HepG2 (cell line): ENCODE measurements around the gene TRIM10. TPM values are rescaled to one million over a fixed set of nuclear protein-coding genes. Genes with fewer than 3 reads are reported as not detected.
A peak's percentile ranks its signal among the peaks of the same experiment; 100 is the strongest.

Source experiments
- ARNT ChIP-seq: fragments of 450-650 bp; IDR thresholded peaks from 2 replicates; pipeline ENCODE4 v1.6.1; 2017
- ATF4 ChIP-seq, 2 experiments: fragments of 450-650 bp in 1 of 2; sonication (generic) in 1 of 2; formaldehyde crosslinking; IDR thresholded peaks; 2 replicates each; pipeline versions ENCODE4 v1.5.0 to v1.8.0; 2020 to 2022; ENCODE audit warnings: mild to moderate bottlenecking in 1 of 2, missing genetic modification reagents in 1 of 2
- ATF7 ChIP-seq, 2 experiments: fragments of 450-650 bp in 1 of 2; sonication (generic) in 1 of 2; formaldehyde crosslinking in 1 of 2; IDR thresholded peaks; 2 replicates each; pipeline versions ENCODE4 v1.4.0 to v1.6.1; 2016 to 2020; ENCODE audit warnings: antibody characterized with exemption in 1 of 2, mild to moderate bottlenecking in 1 of 2, missing genetic modification reagents in 1 of 2
- CSRNP2 ChIP-seq: sonication (generic); formaldehyde crosslinking; conservative IDR thresholded peaks from 2 replicates; pipeline ENCODE4 v1.8.0; 2022; ENCODE audit warnings: low read depth, missing genetic modification reagents
- DMAP1 ChIP-seq: IDR thresholded peaks from 2 replicates; pipeline ENCODE4 v1.6.1; 2016
- IRF9 ChIP-seq: sonication (generic); formaldehyde crosslinking; IDR thresholded peaks from 2 replicates; pipeline ENCODE4 v1.8.0; 2022; ENCODE audit warnings: missing genetic modification reagents, mild to moderate bottlenecking, borderline replicate concordance
- SIN3B ChIP-seq: fragments of 150-350 bp; IDR thresholded peaks from 2 replicates; pipeline ENCODE4 v1.6.1; 2014; ENCODE audit warnings: low read length
- SIX4 ChIP-seq: sonication (generic); formaldehyde crosslinking; IDR thresholded peaks from 2 replicates; pipeline ENCODE4 v1.4.0; 2020; ENCODE audit warnings: missing genetic modification reagents
- STAG1 ChIP-seq: sonication (generic); formaldehyde crosslinking; IDR thresholded peaks from 2 replicates; pipeline ENCODE4 v1.4.0; 2020; ENCODE audit warnings: missing genetic modification reagents
- ZBTB25 ChIP-seq: IDR thresholded peaks from 2 replicates; pipeline ENCODE4 v1.6.1; 2018; ENCODE audit warnings: missing genetic modification reagents
- ZNF407 ChIP-seq: sonication (generic); formaldehyde crosslinking; IDR thresholded peaks from one replicate; pipeline ENCODE4 v1.5.1; 2020; ENCODE audit warnings: mild to moderate bottlenecking, missing genetic modification reagents; ENCODE audit errors: not compliant biosample characterization
- ZNF451 ChIP-seq: sonication (generic); formaldehyde crosslinking; IDR thresholded peaks from 2 replicates; pipeline ENCODE4 v1.5.0; 2020; ENCODE audit warnings: mild to moderate bottlenecking, missing genetic modification reagents
- ZNF530 ChIP-seq: sonication (generic); formaldehyde crosslinking; IDR thresholded peaks from 2 replicates; pipeline ENCODE4 v1.5.0; 2020; ENCODE audit warnings: low read depth, mild to moderate bottlenecking, missing genetic modification reagents
- ZNF691 ChIP-seq: sonication (generic); formaldehyde crosslinking; IDR thresholded peaks from 2 replicates; pipeline ENCODE4 v1.4.0; 2020; ENCODE audit warnings: missing genetic modification reagents, low read depth, mild to moderate bottlenecking, borderline replicate concordance
- polyA plus RNA-seq, 8 experiments: library from polyadenylated mRNA; depleted of rRNA in 3 of 8; stranded (reverse) in 7 of 8; unstranded in 1 of 8; fragments of >200 nt; fragmentation: Illumina TruSeq in 4 of 8; extraction: Trizol in 4 of 8; gene quantifications; 2 replicates each; pipeline versions ENCODE4 v1.2.1 to v1.2.3, GENCODE V29; 2011 to 2016; ENCODE audit warnings: low read depth in 4 of 8, missing spikeins in 1 of 8, mixed read lengths in 1 of 8; ENCODE audit not compliant: insufficient read depth in 1 of 8
- total RNA-seq, 5 experiments: library from RNA; depleted of rRNA; stranded (reverse); fragments of >200 nt; fragmentation: Illumina TruSeq; extraction: Trizol; gene quantifications; 2 replicates each; pipeline ENCODE4 v1.2.3, GENCODE V29; 2016; ENCODE audit warnings: low read depth in 1 of 5

Gene TRIM10
- total and polyA plus RNA-seq, 2 of the 13 experiments (the other 11 are each of a cell fraction or from before 2014, with no cell fraction given): 4.1 to 6.8 TPM

- TF ChIP-seq IRF9 (CRISPR knock-in tag) (0 out of 2 replicates have a peak, but pooled peaks have one; percentile 25), DMAP1 (CRISPR knock-in tag) (no peak), ZNF530 (CRISPR knock-in tag) (no peak), ZNF691 (no peak), ZNF407 (CRISPR knock-in tag) (peak; percentile 82), STAG1 (CRISPR knock-in tag) (no peak), ATF4 (CRISPR knock-in tag; IDR thresholded peaks at IDR 0.05) (no peak), CSRNP2 (CRISPR knock-in tag) (no peak), SIX4 (no peak), SIN3B (no peak), ZBTB25 (CRISPR knock-in tag) (no peak), ARNT (no peak), ATF7 (IDR thresholded peaks at IDR 0.05) (no peak), ATF7 (CRISPR knock-in tag; IDR thresholded peaks at IDR 0.05) (no peak; the same call in 1 of the 2 replicates), ZNF451 (CRISPR knock-in tag) (peak; percentile 55; the same call in 1 of the 2 replicates)
Measured at GRCh38 chr6:30163918-30164654, 3.1 kb upstream of the TRIM10 start (continued).
